CD4-positive, alpha-beta T cell (primary cell): ENCODE measurements around the gene VWA7. TPM values are rescaled to one million over a fixed set of nuclear protein-coding genes. Genes with fewer than 3 reads are reported as not detected.

Experiments used
- ATAC-seq: fragments of 200-7000 bp; cut with Tn5 transposase; one replicate; pipeline ENCODE4 v1.10.0; 2022; ENCODE audit warnings: mild to moderate bottlenecking; ENCODE audit not compliant: poor library complexity
- CTCF ChIA-PET: fragments of 350-600 bp; sonication (Branson Sonifier 250); formaldehyde crosslinking; loops from one replicate; lab custom pipeline; 2021; ENCODE audit warnings: antibody characterized with exemption, inconsistent platforms; lab: Charles Lee
- POLR2A ChIA-PET: fragments of 350-600 bp; sonication (Branson Sonifier 250); formaldehyde crosslinking; loops from one replicate; lab custom pipeline; 2021; ENCODE audit warnings: antibody characterized with exemption, inconsistent platforms; lab: Charles Lee
- DNase-seq, 14 experiments: peaks; one replicate each; pipeline ENCODE4 v3.0.0-alpha.2; 2013 to 2020; ENCODE audit warnings: mixed read lengths in 2 of 14
- H3K27ac ChIP-seq, 2 donors: one replicate each; pipeline versions ENCODE4 v1.5.1 to v1.7.0; 2013; ENCODE audit warnings: low read length in 2 of 2, low read depth in 1 of 2, mild to moderate bottlenecking in 1 of 2
- H3K27me3 ChIP-seq, 2 experiments: 1 replicate in 1 of 2; 2 replicates in 1 of 2; pipeline versions ENCODE4 v1.6.1 to v1.7.0; 2013; ENCODE audit warnings: low read length in 2 of 2, control low read depth in 1 of 2, mild to moderate bottlenecking in 1 of 2, moderate library complexity in 1 of 2; ENCODE audit not compliant: insufficient read depth in 2 of 2, control insufficient read depth in 1 of 2
- H3K36me3 ChIP-seq: one replicate; pipeline ENCODE4 v1.6.1; 2013; ENCODE audit warnings: low read length, control low read depth; ENCODE audit not compliant: insufficient read depth
- H3K4me1 ChIP-seq: one replicate; pipeline ENCODE4 v1.6.1; 2013; ENCODE audit warnings: low read length, control low read depth; ENCODE audit not compliant: insufficient read depth
- H3K4me3 ChIP-seq: one replicate; pipeline ENCODE4 v1.5.1; 2013; ENCODE audit warnings: mild to moderate bottlenecking, low read length, moderate library complexity
- H3K9me3 ChIP-seq, 2 experiments: 1 replicate in 1 of 2; 2 replicates in 1 of 2; pipeline versions ENCODE4 v1.6.1 to v1.7.0; 2013; ENCODE audit warnings: low read length in 2 of 2, mild to moderate bottlenecking in 2 of 2, control low read depth in 1 of 2, moderate library complexity in 1 of 2; ENCODE audit not compliant: control insufficient read depth in 1 of 2, insufficient read depth in 1 of 2
- H3K27ac Mint-ChIP-seq: one replicate; pipeline ENCODE4 v1.8.0; 2020; ENCODE audit warnings: mixed read lengths
- H3K27me3 Mint-ChIP-seq: one replicate; pipeline ENCODE4 v1.8.0; 2021; ENCODE audit warnings: mixed read lengths
- H3K36me3 Mint-ChIP-seq: one replicate; pipeline ENCODE4 v1.8.0; 2021; ENCODE audit warnings: low read depth, mixed read lengths
- H3K4me1 Mint-ChIP-seq: one replicate; pipeline ENCODE4 v1.8.0; 2021; ENCODE audit warnings: low read depth, mixed read lengths
- H3K4me3 Mint-ChIP-seq: one replicate; pipeline ENCODE4 v1.8.0; 2020; ENCODE audit warnings: mild to moderate bottlenecking, mixed read lengths
- H3K9me3 Mint-ChIP-seq: one replicate; pipeline ENCODE4 v1.8.0; 2020; ENCODE audit warnings: mixed read lengths
- CTCF ChIP-seq: fragments of 200-600 bp; IDR thresholded peaks from one replicate; pipeline ENCODE4 v1.8.0; 2022; ENCODE audit warnings: antibody characterized with exemption, mild to moderate bottlenecking
- intact Hi-C, 2 experiments: fragments of 100-400 bp; cut with DNase I in 1 of 2; cut with micrococcal nuclease in 1 of 2; formaldehyde crosslinking; loops; one replicate each; pipeline versions ENCODE4 v1.15.1 to v1.9.0; 2023 to 2025; cut with DNase I, micrococcal nuclease
- total RNA-seq, 174 experiments: library from RNA in 2 of 174; stranded (reverse) in 2 of 174; gene quantifications; one replicate each; pipeline ENCODE4 v1.2.3 and lab custom pipeline; 2021 to 2026

VWA7 gene
- total RNA-seq, 2 experiments from 2014 or later = 1.7 TPM

GRCh38 chr6:31750411-31751022 is 26.6 kb downstream of the VWA7 start:
- H3K27ac Mint-ChIP-seq = no peak overlapping the region
- POLR2A ChIA-PET = no interaction called here
- H3K9me3 Mint-ChIP-seq = no peaks in the 10 kb centered on the region
- H3K27me3 Mint-ChIP-seq = no peaks in the 10 kb centered on the region
- intact Hi-C loops = no loop called here
- Histone ChIP-seq H3K27me3 (no peaks in the 10 kb centered on the region), H3K9me3 (no peaks in the 10 kb centered on the region), H3K4me1 (no peaks in the 10 kb centered on the region), H3K4me3 (no peak overlapping the region), H3K27ac (no peak overlapping the region), H3K36me3 (no peaks in the 10 kb centered on the region)
- H3K4me1 Mint-ChIP-seq = no peaks in the 10 kb centered on the region
- CTCF ChIA-PET = interaction anchor here (0.6 kb wide), 1 partner anchor 36 kb away, joined by 4 read pairs; no protein-coding TSS in a partner anchor
- no peak for TF ChIP-seq CTCF
- no peak overlapping the region for H3K4me3 Mint-ChIP-seq
- no peak for DNase-seq
- no peak for ATAC-seq
- H3K36me3 Mint-ChIP-seq = no peaks in the 10 kb centered on the region

GRCh38 chr6:31749301-31750036 is 27.7 kb downstream of the VWA7 start:
- ATAC-seq (no peak), DNase-seq (no peak)
- H3K36me3 Mint-ChIP-seq = no peaks in the 10 kb centered on the region
- no peaks in the 10 kb centered on the region for H3K4me1 Mint-ChIP-seq
- POLR2A ChIA-PET = no interaction called here
- Histone ChIP-seq H3K4me1 (no peaks in the 10 kb centered on the region), H3K27me3 (no peaks in the 10 kb centered on the region), H3K9me3 (no peaks in the 10 kb centered on the region), H3K27ac (no peak overlapping the region), H3K36me3 (no peaks in the 10 kb centered on the region), H3K4me3 (no peak overlapping the region)
- no peaks in the 10 kb centered on the region for H3K27me3 Mint-ChIP-seq
- no peaks in the 10 kb centered on the region for H3K9me3 Mint-ChIP-seq
- H3K4me3 Mint-ChIP-seq = no peak overlapping the region
- CTCF ChIA-PET = no interaction called here
- TF ChIP-seq CTCF = no peak
- intact Hi-C loops = no loop called here
- no peak overlapping the region for H3K27ac Mint-ChIP-seq

GRCh38 chr6:31744422-31744821 is 32.7 kb downstream of the VWA7 start:
- Mint-ChIP-seq H3K27ac (no peak overlapping the region), H3K9me3 (no peaks in the 10 kb centered on the region), H3K27me3 (no peaks in the 10 kb centered on the region), H3K36me3 (peaks cover 11% of the 10 kb centered on the region), H3K4me1 (peaks cover 15% of the 10 kb centered on the region), H3K4me3 (peak overlapping the region; percentile 13)
- intact Hi-C loops = no loop called here
- CTCF ChIA-PET = no interaction called here
- POLR2A ChIA-PET = no interaction called here
- no peaks in the 10 kb centered on the region for H3K36me3 ChIP-seq
- no peaks in the 10 kb centered on the region for H3K9me3 ChIP-seq
- H3K4me1 ChIP-seq = peaks cover 14% of the 10 kb centered on the region
- H3K4me3 ChIP-seq = no peak overlapping the region
- ATAC-seq (no peak), DNase-seq (no peak)
- no peak overlapping the region for H3K27ac ChIP-seq
- H3K27me3 ChIP-seq = no peaks in the 10 kb centered on the region
- no peak for TF ChIP-seq CTCF
